OCI-M2 (cell line): Measurements from ENCODE around the gene PIANP.
"Not testable (repeated sequence)": the region's sequence is repeated elsewhere in the genome, so short reads cannot be mapped to it uniquely, and the experiment has no call there.

Experiments
- DNase-seq: peaks from one replicate; lab custom pipeline; 2025; ENCODE audit not compliant: unreplicated experiment; lab: John Stamatoyannopoulos, UW

Gene PIANP

GRCh38 chr12:6700646-6701051 lies at the start of gene PIANP:
TSS of gene PIANP (minus strand) at chr12:6700815. CDS start at chr12:6698061, 2,754 bp downstream.
- DNase-seq: no peak

GRCh38 chr12:6748761-6749160 lies 48.1 kb upstream of the PIANP start:
- no peak for DNase-seq

- no peak for DNase-seq
Measured at GRCh38 chr12:6747216-6747615, 46.6 kb upstream of the PIANP start.

DNA sequence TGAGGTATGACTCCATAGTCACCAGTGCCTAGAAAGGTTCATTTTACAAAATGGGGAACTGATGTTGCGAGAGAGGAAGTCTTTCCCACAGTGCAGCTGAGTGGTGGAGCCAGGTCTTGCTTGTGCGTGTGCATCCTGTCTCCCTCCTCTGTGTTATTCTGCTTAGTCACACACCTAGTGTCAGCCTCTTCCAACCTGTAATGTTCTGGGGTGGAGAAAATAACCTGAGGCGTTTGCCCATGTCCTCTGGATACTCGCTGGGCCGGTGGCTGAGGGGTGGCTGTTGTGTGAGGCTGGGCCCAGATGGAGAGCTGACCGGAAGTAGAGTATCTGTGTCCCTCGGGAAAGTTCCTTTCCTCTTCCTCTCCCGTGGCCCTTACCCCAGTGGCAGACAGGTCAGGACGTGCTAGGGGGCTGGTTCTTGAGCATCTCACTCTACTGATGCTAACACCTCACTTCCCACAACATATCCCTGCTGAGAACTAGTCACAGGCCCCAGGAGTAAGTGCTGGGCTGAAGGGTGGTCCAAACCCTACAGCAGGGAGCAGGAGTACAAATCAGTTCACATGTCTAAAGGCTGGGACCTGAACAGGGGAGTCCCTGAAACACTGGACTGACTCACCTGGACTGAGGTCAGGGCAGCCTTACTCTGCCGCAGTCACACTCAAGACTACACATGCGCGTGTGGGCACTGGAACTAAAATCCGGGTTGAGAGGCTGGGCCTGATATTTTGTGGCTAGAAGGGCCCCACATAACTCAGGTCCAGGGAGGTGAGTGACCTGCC lies 45.3 kb upstream of the PIANP start:
- DNase-seq: no peak

DNA sequence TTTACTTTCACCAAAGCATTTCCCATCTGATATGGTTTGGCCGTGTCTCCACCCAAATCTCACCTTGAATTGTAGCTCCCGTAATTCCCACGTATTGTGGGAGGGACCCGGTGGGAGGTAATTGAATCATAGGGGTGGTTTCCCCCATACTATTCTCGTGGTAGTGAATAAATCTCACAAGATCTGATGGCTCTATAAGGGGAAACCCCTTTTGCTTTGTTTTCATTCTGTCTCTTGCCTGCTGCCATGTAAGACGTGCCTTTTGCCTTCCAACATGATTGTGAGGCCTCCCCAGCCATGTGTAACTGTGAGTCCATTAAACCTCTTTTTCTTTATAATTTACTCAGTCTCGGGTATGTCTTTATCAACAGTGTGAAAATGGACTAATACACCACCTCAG lies 42.7 kb upstream of the PIANP start:
- not testable (repeated sequence) for DNase-seq

- DNase-seq: no peak
Measured at GRCh38 chr12:6742834-6743233, 42.2 kb upstream of the PIANP start.

DNA sequence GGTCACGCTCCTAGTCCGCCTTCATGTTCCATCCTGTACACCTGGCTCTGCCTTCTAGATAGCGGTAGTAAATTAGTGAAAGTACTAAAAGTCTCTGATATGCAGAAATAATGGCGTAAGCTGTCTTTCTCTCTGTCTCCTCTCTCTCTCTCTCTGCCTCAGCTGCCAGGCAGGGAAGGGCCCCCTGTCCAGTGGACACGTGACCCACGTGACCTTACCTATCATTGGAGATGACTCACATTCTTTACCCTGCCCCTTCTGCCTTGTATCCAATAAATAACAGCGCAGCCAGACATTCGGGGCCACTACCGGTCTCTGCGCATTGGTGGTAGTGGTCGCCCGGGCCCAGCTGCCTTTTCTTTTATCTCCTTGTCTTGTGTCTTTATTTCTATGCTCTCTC lies 41.5 kb upstream of the PIANP start:
- not testable (repeated sequence) for DNase-seq

GRCh38 chr12:6736754-6737153 lies 36.1 kb upstream of the PIANP start:
- DNase-seq: no peak

DNA sequence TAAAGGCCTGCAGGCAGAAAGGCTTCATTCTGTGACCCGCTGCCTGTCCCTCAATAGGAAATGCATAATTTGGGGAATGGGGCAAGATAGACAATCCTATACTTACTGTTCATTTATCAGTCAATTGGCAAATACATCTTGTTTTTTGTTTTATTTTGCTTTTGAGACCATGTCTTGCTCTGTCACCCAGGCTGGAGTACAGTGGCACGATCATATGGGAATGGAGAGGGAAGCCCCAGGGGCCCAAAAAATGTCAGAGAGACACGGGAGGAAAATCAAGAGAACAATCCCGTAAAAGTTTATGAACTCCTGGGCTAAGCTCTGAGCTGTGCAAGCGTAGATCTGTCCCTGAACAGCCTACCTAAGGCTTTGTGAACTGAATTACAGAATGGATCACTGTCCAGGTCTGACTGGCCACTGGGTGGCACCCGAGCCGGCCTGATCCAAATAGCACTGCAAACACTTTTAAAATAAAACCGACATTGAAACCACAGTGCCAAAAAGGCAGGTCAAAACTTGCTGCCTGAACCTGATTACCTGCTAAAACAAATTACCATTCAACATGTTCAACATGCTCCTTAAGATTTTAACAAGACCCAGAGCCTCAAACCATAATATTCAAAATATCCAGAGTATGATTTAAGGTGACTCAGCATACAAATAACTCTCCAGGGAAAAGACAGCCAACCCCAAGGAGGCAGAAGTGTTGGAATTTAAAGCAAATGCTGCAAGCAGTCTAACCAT lies 35.0 kb upstream of the PIANP start:
- DNase-seq: no peak

- no peak for DNase-seq
Measured at GRCh38 chr12:6734506-6735387, 34.1 kb upstream of the PIANP start.

GRCh38 chr12:6730169-6730568 lies 29.6 kb upstream of the PIANP start:
- DNase-seq: no peak

DNA sequence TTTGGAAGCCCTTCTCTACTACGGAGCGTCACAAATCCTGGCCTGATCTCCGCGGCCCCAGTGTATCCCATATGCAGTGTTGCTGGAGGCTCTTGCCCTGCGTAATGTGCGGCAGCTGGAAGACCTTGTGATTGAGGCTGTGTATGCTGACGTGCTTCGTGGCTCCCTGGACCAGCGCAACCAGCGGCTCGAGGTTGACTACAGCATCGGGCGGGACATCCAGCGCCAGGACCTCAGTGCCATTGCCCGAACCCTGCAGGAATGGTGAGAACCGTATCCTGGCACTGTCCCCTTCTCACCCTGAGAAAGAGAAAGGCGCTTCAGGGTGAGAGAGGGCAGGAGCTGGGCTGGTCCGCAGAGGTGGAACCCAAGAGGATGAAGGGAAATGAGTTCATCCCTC lies 28.6 kb upstream of the PIANP start:
- no peak for DNase-seq

DNA sequence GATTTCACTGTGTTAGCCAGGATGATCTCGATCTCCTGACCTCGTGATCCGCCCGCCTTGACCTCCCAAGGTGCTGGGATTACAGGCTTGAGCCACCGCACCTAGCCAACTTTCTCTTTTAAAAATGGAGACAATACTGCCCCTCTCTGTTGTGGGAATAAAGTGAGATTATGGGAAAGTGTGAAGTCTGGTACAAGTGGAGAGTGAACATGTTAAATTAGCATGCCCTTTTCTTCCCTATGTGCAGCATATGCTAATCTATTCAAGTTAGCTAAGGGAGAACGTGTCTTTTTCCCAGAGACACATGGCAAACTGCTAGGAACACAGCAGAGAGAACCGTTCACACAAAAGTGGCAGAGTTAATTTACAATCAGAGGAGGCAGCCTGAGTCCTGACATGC lies 24.7 kb upstream of the PIANP start:
- DNase-seq: no peak

DNA sequence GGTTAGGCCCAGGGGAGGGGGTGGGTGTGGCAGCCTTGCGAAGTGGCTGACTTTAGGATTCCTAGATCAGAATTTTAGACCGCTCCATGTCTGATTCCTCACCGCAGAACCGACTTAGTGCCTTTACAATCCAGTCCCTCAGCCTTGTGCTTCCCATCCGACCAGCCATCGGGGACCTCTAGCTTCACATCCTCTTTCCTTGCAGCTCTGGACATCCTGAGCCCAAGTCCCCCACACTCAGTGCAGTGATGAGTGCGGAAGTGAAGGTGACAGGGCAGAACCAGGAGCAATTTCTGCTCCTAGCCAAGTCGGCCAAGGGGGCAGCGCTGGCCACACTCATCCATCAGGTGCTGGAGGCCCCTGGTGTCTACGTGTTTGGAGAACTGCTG lies 23.8 kb upstream of the PIANP start:
- DNase-seq: no peak

GRCh38 chr12:6723607-6724408 lies 23.2 kb upstream of the PIANP start, which contains the start of gene COPS7A:
TSS of gene COPS7A (plus strand) at chr12:6724046. CDS start at chr12:6724657, 611 bp downstream.
- DNase-seq: peak; percentile 75

DNA sequence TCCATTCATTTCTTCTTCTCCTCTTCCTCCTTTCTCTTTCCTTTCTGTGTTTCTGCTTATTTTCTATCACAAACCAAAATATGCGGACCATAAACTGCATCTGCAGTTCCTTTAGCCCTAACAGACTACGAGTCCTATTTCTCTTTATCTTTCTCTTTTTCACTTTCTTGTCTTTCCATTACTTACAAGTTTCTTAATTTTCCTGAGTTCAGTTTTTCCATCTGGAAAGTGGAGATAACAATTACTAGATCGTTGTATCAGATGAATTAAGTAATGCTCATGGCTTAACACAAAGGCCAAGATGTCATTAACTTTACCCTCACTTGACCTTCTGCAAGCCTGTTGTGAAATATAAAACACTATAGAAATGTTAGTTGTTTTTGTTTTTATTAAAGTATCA lies 22.2 kb upstream of the PIANP start:
- DNase-seq: no peak

DNA sequence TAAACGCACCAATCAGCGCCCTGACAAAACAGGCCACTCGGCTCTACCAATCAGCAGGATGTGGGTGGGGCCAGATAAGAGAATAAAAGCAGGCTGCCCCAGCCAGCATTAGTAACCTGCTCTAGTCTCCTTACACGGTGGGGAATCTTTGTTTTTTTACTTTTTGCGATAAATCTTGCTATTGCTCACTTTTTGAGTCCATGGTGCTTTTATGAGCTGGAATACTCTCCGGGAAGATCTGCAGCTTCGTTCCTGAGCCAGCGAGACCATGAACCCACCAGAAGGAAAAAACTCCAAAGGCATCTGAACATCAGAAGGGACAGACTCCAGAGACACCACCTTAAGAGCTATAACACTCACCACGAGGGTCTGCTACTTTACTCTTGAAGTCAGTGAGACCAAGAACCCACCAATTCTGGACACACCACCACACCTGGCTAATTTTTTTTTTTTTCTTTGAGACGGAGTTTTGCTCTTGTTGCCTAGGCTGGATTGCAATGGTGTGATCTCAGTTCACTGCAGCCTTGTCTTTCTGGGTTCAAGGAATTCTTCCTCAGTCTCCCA lies 16.3 kb upstream of the PIANP start:
- no peak for DNase-seq

- not testable (repeated sequence) for DNase-seq
Measured at GRCh38 chr12:6716031-6716873, 15.6 kb upstream of the PIANP start.

GRCh38 chr12:6708960-6709394 lies 8.4 kb upstream of the PIANP start:
- no peak for DNase-seq
